Esophagus muscularis mucosa (tissue), 3 donors: ENCODE results near the gene DPYD.

Experiments used
- CTCF ChIP-seq, 3 experiments: fragments of 200-600 bp in 2 of 3; fragments of 450-650 bp in 1 of 3; sonication (generic) in 2 of 3; IDR thresholded peaks; one replicate each; pipeline ENCODE4 v1.5.1; 2017 to 2019; ENCODE audit warnings: antibody characterized with exemption in 3 of 3, mild to moderate bottlenecking in 2 of 3, moderate library complexity in 1 of 3
- POLR2A ChIP-seq: fragments of 450-650 bp; IDR thresholded peaks from one replicate; pipeline ENCODE4 v1.6.1; 2017; ENCODE audit warnings: antibody characterized with exemption, moderate library complexity, mild to moderate bottlenecking, low read depth

- TF ChIP-seq CTCF (IDR thresholded peaks at IDR 0.05) = no peak
- no peak for TF ChIP-seq POLR2A
Observed at GRCh38 chr1:97906567-97907241, 14.1 kb downstream of the DPYD start.
